ENCODE data around the gene RPS18.
"Not testable (repeated sequence)": the region's sequence is repeated elsewhere in the genome, so short reads cannot be mapped to it uniquely, and the experiment has no call there.

The RPS18 gene

GRCh38 chr6:33271468-33272274 is at the start of gene RPS18, which contains the start of gene VPS52:
RPS18 (plus strand) TSS chr6:33272075; CDS start chr6:33272120, 45 bp downstream.
VPS52 (minus strand) TSS chr6:33271876; CDS start chr6:33271675, 201 bp downstream.
- no peak for TF ChIP-seq CTCF (IDR thresholded peaks at IDR 0.05; ENCODE audit: borderline replicate concordance, insufficient read depth, low read depth, low read length)

GRCh38 chr6:33226503-33227120 is 45.3 kb upstream of the RPS18 start:
- not testable (repeated sequence) for H3K4me3 ChIP-seq (ENCODE audit: low read depth, low read length)

More at GRCh38 chr6:33271468-33272274, at the start of gene RPS18, which contains the start of gene VPS52:
- peak within 1 kb of the TSS; percentile 61 for H3K4me3 ChIP-seq (ENCODE audit: low read depth, low read length)

DNA sequence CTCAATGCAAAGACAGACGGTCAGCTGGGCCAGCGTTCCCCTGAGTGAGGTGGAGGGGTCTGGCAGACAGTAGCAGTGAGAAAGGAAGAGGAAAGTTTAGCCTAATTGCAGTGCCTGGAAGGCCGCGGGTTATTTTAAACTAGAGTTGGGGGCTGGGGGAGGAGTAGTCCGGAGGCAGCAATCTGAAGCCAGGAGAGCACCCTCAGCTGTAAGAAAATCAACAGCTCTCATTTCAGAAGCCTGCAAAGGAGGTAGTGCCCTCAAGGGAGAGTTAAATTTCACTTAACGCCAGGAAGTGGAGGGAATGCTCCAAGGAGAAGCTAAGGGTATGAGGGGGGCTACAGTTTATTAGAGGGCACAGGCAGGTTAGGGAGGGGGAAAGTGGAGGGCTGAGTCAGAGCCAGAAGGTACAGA is 36.6 kb upstream of the RPS18 start:
- H3K4me3 ChIP-seq (ENCODE audit: low read depth, low read length): no peak overlapping the region
- no peak for TF ChIP-seq CTCF (IDR thresholded peaks at IDR 0.05; ENCODE audit: borderline replicate concordance, insufficient read depth, low read depth, low read length)

DNA sequence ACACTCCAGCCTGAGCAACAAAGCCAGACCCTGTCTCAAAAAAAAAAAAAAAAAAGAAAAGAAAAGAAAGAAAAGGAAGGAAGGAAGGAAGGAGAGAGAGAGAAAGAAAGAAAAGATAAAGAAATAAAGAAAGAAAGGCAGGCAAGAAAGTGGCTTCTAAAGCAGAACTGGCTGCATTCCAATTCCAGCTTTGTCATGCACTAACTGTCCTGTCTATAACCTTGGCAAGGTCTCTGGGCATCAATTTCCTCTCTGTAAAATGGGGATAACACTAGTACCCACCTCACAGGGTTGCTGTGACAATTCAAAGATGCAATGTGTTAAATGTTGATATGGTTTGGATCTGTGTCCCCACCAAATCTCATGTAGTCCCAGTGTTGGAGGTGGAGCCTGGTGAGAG is 35.5 kb upstream of the RPS18 start:
- H3K4me3 ChIP-seq (ENCODE audit: low read depth, low read length): no peak overlapping the region
- no peak for TF ChIP-seq CTCF (IDR thresholded peaks at IDR 0.05; ENCODE audit: borderline replicate concordance, insufficient read depth, low read depth, low read length)

GRCh38 chr6:33236852-33237251 is 35.0 kb upstream of the RPS18 start:
- TF ChIP-seq CTCF (IDR thresholded peaks at IDR 0.05; ENCODE audit: borderline replicate concordance, insufficient read depth, low read depth, low read length): no peak
- no peak overlapping the region for H3K4me3 ChIP-seq (ENCODE audit: low read depth, low read length)

GRCh38 chr6:33237741-33238140 is 34.1 kb upstream of the RPS18 start:
- TF ChIP-seq CTCF (IDR thresholded peaks at IDR 0.05; ENCODE audit: borderline replicate concordance, insufficient read depth, low read depth, low read length): no peak
- no peak overlapping the region for H3K4me3 ChIP-seq (ENCODE audit: low read depth, low read length)

- H3K4me3 ChIP-seq (ENCODE audit: low read depth, low read length): no peak overlapping the region
- no peak for TF ChIP-seq CTCF (IDR thresholded peaks at IDR 0.05; ENCODE audit: borderline replicate concordance, insufficient read depth, low read depth, low read length)
These were observed 29.9 kb upstream of the RPS18 start for GRCh38 chr6:33241968-33242367.

Data from GM12875 (cell line).